Activated T-cell treated with anti-CD3 and anti-CD28 coated beads, Interleukin-2, amount 50 U/mL, for 48 hours (primary cell): ENCODE results near the gene ARHGEF19.
"Not testable (repeated sequence)": the region's sequence is repeated elsewhere in the genome, so short reads cannot be mapped to it uniquely, and the experiment has no call there.

Experiments
- DNase-seq, 2 experiments: peaks; one replicate each; pipeline ENCODE4 v3.0.0-alpha.2; 2020

Gene ARHGEF19

GRCh38 chr1:16202281-16203210 is 9.9 kb downstream of the ARHGEF19 start:
- DNase-seq, result no peak

- DNase-seq, result no peak
Observed at GRCh38 chr1:16199700-16200099, 12.8 kb downstream of the ARHGEF19 start.

DNA sequence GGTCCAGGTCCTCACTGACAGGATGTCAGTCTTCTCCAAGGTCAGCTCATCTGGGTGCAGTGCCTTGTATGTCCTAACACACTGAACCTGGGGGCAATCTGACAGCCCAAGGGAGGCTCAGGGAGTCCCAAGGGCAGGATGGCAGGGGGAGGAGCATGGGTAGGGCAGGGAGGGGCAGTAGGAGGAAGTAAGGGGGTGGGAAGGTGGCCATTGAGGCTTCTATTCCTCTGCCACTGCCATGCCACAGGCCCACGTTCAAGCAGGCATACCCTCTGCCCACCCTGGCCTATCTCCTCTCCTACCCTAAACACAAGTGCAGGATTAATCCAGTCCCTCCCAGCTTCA is 13.3 kb downstream of the ARHGEF19 start:
- DNase-seq, result no peak

- no peak for DNase-seq
Observed at GRCh38 chr1:16198444-16199156, 13.9 kb downstream of the ARHGEF19 start.

DNA sequence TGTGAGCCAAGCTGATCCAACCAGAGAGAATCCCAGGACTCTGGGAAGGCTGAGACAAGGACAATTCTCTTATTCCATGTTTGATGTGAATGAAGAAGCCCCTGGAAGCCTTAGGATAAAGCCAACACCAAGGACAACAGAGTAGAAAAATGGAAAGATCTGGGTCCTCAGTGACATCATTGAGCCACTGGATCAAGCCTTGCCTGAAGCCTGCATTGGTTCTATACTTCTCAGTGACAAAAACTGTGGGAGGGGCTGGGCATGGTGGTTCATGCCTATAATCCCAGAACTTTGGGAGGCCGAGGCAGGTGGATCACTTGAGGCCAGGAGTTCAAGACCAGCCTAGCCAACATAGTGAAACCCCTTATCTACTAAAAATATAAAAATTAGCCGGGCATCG is 15.6 kb downstream of the ARHGEF19 start:
- no peak for DNase-seq

DNA sequence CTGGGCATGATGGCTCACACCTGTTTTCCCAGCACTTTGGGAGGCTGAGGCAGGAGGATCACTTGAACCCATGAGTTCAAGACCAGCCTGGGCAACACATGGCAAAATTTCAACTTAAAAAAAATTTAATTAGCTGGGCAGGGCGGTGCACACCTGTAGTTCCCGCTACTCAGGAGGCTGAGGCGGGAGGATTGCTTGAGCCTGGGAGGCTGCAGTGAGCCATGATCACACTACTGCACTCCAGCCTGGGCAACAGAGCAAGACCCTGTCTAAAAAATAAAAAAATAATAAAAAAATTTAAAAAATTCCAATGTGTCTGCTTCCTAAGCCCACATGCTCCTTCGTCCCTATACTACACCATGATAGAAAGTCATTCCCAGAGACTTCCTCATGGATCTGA is 16.3 kb downstream of the ARHGEF19 start:
- DNase-seq, result not testable (repeated sequence)

DNA sequence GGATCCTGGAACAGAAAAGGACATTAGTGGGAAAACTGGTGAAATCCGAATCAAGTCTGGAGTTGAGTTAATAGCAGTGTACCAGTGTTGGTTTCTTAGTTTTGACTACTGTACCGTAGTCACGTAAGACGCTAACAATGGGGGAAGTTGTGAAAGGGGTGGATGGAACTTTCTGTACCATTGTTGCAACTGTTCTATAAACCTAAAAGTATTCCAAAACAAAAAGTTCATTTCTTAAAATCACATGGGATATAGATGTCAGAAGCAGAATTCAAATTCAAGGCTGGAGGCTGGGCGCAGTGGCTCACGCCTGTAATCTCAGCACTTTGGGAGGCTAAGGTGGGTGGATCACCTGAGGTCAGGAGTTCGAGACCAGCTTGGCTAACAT is 16.9 kb downstream of the ARHGEF19 start:
- no peak for DNase-seq

- no peak for DNase-seq
Observed at GRCh38 chr1:16191916-16192546, 20.4 kb downstream of the ARHGEF19 start.

GRCh38 chr1:16191309-16191708 is 21.1 kb downstream of the ARHGEF19 start:
- DNase-seq, result no peak

GRCh38 chr1:16189921-16190621 is 22.4 kb downstream of the ARHGEF19 start:
- no peak for DNase-seq

DNA sequence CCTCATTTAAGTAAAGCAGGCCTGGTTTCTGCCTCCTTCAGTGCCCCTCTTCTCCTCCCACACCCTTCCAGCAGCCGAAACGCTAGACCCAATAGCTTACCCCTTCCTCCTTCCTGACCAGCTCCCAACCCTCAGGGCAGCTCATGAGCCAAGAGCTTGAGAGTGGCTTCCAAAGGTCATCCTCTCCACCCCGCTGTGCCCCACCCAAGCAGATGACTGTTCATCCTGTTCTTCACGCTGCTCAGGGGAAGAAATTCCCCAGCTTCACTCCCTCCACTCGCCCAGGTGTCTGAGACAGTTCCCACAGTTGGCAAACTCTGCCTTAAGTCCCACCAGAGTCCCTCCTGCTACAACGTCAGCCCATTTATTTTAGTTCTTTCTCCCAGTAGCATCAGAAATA is 23.4 kb downstream of the ARHGEF19 start:
- DNase-seq, result no peak

DNA sequence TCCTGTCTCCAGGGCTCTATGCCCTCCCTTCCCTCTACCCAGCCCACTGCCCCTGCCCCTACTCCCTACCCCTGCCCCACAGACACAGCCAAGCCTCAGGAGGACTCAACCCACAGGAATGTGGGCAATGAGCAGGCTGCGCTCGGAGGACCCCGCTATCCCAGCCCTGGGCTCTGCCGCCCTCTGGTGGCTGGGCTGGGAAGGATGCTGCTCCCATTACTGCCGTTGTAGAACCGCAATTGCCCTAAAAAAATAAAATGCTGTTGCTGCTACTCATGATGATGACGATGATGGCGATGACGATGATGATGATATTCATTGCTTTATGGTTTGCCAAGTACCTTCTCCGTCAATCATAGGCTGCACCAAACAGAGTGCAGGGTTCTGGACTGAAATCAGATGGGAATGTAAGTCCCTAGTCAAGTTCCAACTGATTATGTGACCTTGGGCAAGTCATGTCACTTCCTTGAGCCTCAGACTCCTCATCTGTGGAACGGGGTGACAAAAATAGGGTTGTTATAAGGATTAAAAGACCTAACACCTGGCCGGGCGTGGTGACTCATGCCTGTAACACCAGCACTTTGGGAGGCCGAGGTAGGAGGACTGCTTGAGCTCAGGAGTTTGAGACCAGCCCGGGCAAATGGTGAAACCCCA is 24.6 kb downstream of the ARHGEF19 start:
- DNase-seq, result peak; percentile 85 to 86

DNA sequence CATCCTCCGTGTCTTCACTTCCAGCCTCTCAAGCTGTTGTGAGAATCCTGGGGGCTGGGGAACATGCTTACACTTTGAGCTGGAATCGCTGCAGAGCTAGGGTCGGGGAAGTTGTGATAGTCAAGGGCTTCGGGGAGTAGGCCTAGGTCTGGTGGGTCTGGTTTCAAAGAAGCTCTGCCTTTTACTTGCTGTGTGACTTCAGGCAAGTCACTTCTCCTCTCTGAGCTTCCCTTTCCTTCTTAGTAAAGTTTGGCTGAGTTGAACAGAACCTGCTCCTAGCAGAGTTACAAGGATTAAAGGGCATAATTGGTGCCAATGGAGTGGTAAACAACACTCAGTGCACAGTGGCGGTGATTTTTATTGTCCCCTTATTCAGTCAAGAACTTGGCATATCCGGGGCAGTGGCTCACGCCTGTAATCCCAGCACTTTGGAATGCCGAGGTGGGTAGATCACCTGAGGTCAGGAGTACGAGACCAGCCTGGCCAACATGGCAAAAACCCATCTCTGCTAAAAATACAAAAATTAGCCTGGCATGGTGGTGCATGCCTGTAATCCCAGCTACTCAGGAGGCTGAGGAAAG is 25.7 kb downstream of the ARHGEF19 start:
- DNase-seq, result no peak

- DNase-seq, result no peak
Observed at GRCh38 chr1:16184557-16185303, 27.7 kb downstream of the ARHGEF19 start.

DNA sequence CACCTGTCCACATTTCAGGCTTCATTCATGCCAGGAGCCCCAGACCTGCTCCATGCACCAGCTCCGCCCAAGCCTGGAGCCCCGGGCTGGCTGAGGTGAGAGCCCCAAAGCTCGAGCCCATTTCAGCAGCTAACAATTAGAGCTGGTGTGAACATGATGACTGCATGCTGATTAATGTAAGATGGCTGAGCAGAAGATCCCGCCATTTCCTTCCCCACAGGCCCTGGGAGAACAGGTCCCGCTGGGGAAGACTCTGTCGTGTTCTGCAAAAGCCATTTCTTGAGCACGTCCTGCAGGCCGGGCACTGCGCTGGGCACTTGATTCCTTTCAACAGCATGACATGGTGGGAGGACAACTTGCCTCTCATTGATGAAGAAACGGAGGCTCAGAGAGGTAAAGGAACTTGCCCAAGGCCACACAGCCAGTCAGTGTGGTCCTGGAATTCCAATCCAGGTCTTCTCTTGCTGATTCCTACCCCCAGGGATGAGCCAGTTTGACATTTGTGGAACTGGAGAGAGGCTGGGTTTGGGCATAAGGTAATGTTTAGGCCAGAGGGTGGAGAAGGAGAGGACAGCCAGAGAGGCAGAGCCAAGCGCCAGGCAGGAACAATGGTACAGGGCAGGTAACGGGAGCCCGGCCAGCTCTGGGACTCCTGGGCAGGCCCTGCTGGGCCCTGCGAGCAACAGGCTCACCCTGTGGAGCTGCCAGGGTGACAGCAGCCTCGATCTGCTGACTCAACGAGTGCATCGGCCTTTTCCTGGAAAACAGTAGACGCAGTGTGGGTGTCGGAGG is 28.5 kb downstream of the ARHGEF19 start:
- DNase-seq, result no peak

- no peak for DNase-seq
Observed at GRCh38 chr1:16183179-16183578, 29.3 kb downstream of the ARHGEF19 start.

DNA sequence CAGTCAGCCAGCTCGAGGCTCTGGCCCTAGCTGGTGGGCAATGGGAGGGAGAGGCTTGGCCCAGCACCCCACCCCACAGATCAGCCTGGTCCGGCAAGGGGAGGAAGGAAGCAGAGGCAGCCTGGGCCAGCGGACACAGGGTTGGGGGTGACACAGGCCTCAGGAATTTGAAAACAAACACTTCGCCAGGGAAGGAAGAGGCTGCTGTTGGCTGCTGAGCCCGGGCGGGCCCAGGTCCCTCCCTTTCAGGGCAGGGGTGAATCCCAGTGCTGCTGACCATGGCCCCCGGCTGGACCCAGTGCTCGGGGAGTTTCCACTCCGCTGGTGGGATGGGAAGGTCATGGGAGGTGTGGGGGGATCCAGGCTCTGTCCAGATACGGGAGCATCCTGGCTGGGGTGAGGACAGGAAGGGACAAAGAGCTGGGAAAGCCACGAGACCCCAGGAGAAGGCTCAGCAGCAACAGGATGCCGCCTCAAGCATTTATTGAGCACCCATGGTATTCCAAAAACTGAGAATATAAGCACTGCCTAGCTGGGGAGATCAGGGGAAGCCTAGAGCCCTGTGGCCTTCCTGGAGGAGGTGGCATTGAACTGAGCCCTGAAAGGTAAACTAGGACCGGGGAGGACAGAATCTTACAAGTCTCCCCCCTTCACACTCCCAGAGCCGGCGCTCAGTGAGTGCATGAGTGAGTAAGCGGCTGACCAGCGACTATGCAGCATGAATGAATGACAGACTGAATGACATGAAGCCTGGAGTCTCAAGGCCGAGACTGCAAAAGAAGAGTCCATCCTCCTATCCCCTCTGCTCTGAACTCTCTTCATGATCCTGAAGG is 30.3 kb downstream of the ARHGEF19 start:
- no peak for DNase-seq

- no peak for DNase-seq
Observed at GRCh38 chr1:16180291-16180824, 32.1 kb downstream of the ARHGEF19 start.
